ENCODE measurements around the gene CTNNA3.

DNA sequence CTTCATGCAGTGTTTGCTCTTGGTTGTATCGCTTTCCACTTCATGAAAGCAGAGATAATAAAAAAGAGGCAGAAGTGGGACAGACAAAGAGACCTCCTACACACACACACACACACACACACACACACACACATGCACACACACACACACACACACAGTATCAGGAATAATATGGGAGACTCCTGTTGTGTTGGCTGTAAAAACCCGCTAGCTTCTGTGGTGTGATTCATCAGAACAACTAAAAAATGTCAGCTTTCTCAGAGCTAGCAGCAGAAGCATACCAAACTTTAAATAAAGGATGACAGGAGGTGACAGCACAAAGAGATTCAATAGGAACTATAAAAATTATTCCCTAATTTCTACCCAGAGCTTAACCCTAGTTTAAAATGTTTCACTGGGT, 918.3 kb downstream of the CTNNA3 start:
- TF ChIP-seq, protein P1, sequence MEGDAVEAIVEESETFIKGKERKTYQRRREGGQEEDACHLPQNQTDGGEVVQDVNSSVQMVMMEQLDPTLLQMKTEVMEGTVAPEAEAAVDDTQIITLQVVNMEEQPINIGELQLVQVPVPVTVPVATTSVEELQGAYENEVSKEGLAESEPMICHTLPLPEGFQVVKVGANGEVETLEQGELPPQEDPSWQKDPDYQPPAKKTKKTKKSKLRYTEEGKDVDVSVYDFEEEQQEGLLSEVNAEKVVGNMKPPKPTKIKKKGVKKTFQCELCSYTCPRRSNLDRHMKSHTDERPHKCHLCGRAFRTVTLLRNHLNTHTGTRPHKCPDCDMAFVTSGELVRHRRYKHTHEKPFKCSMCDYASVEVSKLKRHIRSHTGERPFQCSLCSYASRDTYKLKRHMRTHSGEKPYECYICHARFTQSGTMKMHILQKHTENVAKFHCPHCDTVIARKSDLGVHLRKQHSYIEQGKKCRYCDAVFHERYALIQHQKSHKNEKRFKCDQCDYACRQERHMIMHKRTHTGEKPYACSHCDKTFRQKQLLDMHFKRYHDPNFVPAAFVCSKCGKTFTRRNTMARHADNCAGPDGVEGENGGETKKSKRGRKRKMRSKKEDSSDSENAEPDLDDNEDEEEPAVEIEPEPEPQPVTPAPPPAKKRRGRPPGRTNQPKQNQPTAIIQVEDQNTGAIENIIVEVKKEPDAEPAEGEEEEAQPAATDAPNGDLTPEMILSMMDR (IDR thresholded peaks at IDR 0.05) = no peak
- no peak for TF ChIP-seq POLR2A (IDR thresholded peaks at IDR 0.05)
